Esophagus squamous epithelium (tissue), 4 donors: ENCODE data around the gene GNAL.

ENCODE experiments used
- POLR2A ChIP-seq, 4 donors: fragments of 450-650 bp; IDR thresholded peaks; one replicate each; pipeline ENCODE4 v1.6.1; 2017; ENCODE audit warnings: antibody characterized with exemption in 4 of 4, mild to moderate bottlenecking in 4 of 4, moderate library complexity in 3 of 4
- TF ChIP-seq, protein P1 (sequence below), 6 experiments: fragments of 450-650 bp in 4 of 6; fragments of 200-600 bp in 2 of 6; sonication (generic) in 2 of 6; IDR thresholded peaks; one replicate each; pipeline ENCODE4 v1.5.1; 2016 to 2019; ENCODE audit warnings: antibody characterized with exemption in 6 of 6, mild to moderate bottlenecking in 4 of 6, moderate library complexity in 4 of 6

- TF ChIP-seq, protein P1, sequence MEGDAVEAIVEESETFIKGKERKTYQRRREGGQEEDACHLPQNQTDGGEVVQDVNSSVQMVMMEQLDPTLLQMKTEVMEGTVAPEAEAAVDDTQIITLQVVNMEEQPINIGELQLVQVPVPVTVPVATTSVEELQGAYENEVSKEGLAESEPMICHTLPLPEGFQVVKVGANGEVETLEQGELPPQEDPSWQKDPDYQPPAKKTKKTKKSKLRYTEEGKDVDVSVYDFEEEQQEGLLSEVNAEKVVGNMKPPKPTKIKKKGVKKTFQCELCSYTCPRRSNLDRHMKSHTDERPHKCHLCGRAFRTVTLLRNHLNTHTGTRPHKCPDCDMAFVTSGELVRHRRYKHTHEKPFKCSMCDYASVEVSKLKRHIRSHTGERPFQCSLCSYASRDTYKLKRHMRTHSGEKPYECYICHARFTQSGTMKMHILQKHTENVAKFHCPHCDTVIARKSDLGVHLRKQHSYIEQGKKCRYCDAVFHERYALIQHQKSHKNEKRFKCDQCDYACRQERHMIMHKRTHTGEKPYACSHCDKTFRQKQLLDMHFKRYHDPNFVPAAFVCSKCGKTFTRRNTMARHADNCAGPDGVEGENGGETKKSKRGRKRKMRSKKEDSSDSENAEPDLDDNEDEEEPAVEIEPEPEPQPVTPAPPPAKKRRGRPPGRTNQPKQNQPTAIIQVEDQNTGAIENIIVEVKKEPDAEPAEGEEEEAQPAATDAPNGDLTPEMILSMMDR (IDR thresholded peaks at IDR 0.05), result no peak
- no peak for TF ChIP-seq POLR2A (IDR thresholded peaks at IDR 0.05)
Observed at GRCh38 chr18:11874676-11875075, 185.6 kb downstream of the GNAL start.
